ENCODE measurements around the gene ALX4. TPM values are rescaled to one million over a fixed set of nuclear protein-coding genes. Genes with fewer than 3 reads are reported as not detected.

Gene ALX4
- total and polyA plus RNA-seq, 2 donors (not counting 1 experiment from before 2014, with no cell fraction given), result not detected

DNA sequence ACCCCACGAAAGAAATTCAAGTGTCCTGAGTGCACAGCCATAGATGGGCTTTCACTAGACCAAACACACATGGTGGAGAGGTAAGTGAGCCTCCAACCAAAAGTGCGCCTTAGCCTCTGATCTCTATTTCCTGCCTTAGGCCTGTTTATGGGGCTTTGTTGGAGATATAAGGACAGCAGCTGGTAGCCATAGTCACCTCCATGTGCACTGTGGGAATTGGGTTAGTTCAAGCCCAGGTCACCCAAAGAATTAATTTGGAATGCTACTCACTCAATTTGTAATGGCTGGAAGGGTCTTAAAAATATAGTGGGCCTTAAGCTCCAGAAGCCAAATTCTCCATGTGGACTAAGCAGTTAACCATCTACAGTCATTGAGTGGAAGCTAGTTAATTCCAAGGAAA lies 73.6 kb downstream of the ALX4 start:
- Histone ChIP-seq H3K9ac (ENCODE audit: insufficient read depth, low read length) (no peak overlapping the region), H3K9me3 (ENCODE audit: control insufficient read depth, insufficient read depth, low read depth, low read length) (no peaks in the 10 kb centered on the region), H3K4me1 (ENCODE audit: control insufficient read depth, extremely low read depth, insufficient read depth, low read length) (no peaks in the 10 kb centered on the region), H3K36me3 (ENCODE audit: control insufficient read depth, insufficient read depth, low read length) (no peaks in the 10 kb centered on the region), H3K79me2 (ENCODE audit: control insufficient read depth, insufficient read depth, low read length) (no peaks in the 10 kb centered on the region), H2AFZ (ENCODE audit: low read length) (no peak overlapping the region), H3K4me3 (replicated peaks in 1 of 4; ENCODE audit: control extremely low read depth in 1 of 4, insufficient read depth in 1 of 4, low read depth in 3 of 4, low read length in 4 of 4) (no peak overlapping the region), H4K20me1 (ENCODE audit: control insufficient read depth, extremely low read depth, insufficient read depth, low read length) (no peaks in the 10 kb centered on the region), H3K27me3 (ENCODE audit: control insufficient read depth, insufficient read depth, low read length) (no peaks in the 10 kb centered on the region), H3K4me2 (ENCODE audit: extremely low read depth, insufficient read depth, low read length) (no peak overlapping the region), H3K27ac (ENCODE audit: insufficient read depth, low read length) (no peak overlapping the region)
- TF ChIP-seq EZH2 (IDR thresholded peaks at IDR 0.05; ENCODE audit: low read length, missing control alignments) (no peak), CTCF (conservative IDR thresholded peaks at IDR 0.05 in 1 of 2, IDR thresholded peaks at IDR 0.05 in 1 of 2; ENCODE audit: low read depth in 1 of 2, low read length in 2 of 2) (no peak)
- DNase-seq (ENCODE audit: low read depth in 2 of 2), result no peak

DNA sequence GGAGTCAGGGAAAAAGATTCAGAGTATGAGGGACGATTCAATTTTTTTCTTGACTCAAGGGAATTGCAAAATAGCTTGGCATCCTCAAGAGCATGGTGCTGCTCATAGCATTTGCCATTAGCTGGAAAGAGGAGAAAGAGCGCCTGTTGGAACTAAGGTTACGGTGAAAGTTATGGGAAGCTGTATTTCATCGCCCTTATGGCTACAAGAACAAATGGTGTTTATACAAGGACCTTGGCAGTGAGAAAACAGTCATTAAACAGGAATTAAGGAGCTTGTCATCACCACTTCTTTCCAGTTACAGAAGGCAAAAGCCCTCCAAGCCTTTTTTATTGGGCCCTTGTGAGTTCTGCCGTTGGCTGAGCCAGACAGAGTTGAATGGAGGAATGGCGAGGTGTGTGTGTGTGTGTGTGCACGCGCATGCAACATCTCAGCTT lies 74.2 kb downstream of the ALX4 start:
- no peaks in the 10 kb centered on the region for H3K79me2 ChIP-seq (ENCODE audit: control insufficient read depth, insufficient read depth, low read length)
- no peak overlapping the region for H3K27ac ChIP-seq (ENCODE audit: insufficient read depth, low read length)
- no peak overlapping the region for H3K9ac ChIP-seq (ENCODE audit: insufficient read depth, low read length)
- H3K36me3 ChIP-seq (ENCODE audit: control insufficient read depth, insufficient read depth, low read length), result no peaks in the 10 kb centered on the region
- no peaks in the 10 kb centered on the region for H3K27me3 ChIP-seq (ENCODE audit: control insufficient read depth, insufficient read depth, low read length)
- H2AFZ ChIP-seq (ENCODE audit: low read length), result no peak overlapping the region
- DNase-seq (ENCODE audit: low read depth in 2 of 2), result peak; percentile 29 to 36
- no peaks in the 10 kb centered on the region for H3K4me1 ChIP-seq (ENCODE audit: control insufficient read depth, extremely low read depth, insufficient read depth, low read length)
- no peaks in the 10 kb centered on the region for H4K20me1 ChIP-seq (ENCODE audit: control insufficient read depth, extremely low read depth, insufficient read depth, low read length)
- no peak overlapping the region for H3K4me2 ChIP-seq (ENCODE audit: extremely low read depth, insufficient read depth, low read length)
- TF ChIP-seq CTCF (conservative IDR thresholded peaks at IDR 0.05 in 1 of 2, IDR thresholded peaks at IDR 0.05 in 1 of 2; ENCODE audit: low read depth in 1 of 2, low read length in 2 of 2) (no peak), EZH2 (IDR thresholded peaks at IDR 0.05; ENCODE audit: low read length, missing control alignments) (no peak)
- H3K9me3 ChIP-seq (ENCODE audit: control insufficient read depth, insufficient read depth, low read depth, low read length), result no peaks in the 10 kb centered on the region
- no peak overlapping the region for H3K4me3 ChIP-seq (replicated peaks in 1 of 4; ENCODE audit: control extremely low read depth in 1 of 4, insufficient read depth in 1 of 4, low read depth in 3 of 4, low read length in 4 of 4)

- H3K4me3 ChIP-seq (replicated peaks in 1 of 4; ENCODE audit: control extremely low read depth in 1 of 4, insufficient read depth in 1 of 4, low read depth in 3 of 4, low read length in 4 of 4), result no peak overlapping the region
- no peaks in the 10 kb centered on the region for H3K36me3 ChIP-seq (ENCODE audit: control insufficient read depth, insufficient read depth, low read length)
- H3K4me1 ChIP-seq (ENCODE audit: control insufficient read depth, extremely low read depth, insufficient read depth, low read length), result peaks cover 3% of the 10 kb centered on the region
- no peaks in the 10 kb centered on the region for H3K79me2 ChIP-seq (ENCODE audit: control insufficient read depth, insufficient read depth, low read length)
- no peaks in the 10 kb centered on the region for H3K27me3 ChIP-seq (ENCODE audit: control insufficient read depth, insufficient read depth, low read length)
- no peak overlapping the region for H2AFZ ChIP-seq (ENCODE audit: low read length)
- peak in 1 of 2 donors; percentile 70 for DNase-seq (ENCODE audit: low read depth in 2 of 2)
- no peak overlapping the region for H3K27ac ChIP-seq (ENCODE audit: insufficient read depth, low read length)
- H3K4me2 ChIP-seq (ENCODE audit: extremely low read depth, insufficient read depth, low read length), result no peak overlapping the region
- no peak overlapping the region for H3K9ac ChIP-seq (ENCODE audit: insufficient read depth, low read length)
- no peaks in the 10 kb centered on the region for H3K9me3 ChIP-seq (ENCODE audit: control insufficient read depth, insufficient read depth, low read depth, low read length)
- H4K20me1 ChIP-seq (ENCODE audit: control insufficient read depth, extremely low read depth, insufficient read depth, low read length), result no peaks in the 10 kb centered on the region
- TF ChIP-seq CTCF (conservative IDR thresholded peaks at IDR 0.05 in 1 of 2, IDR thresholded peaks at IDR 0.05 in 1 of 2; ENCODE audit: low read depth in 1 of 2, low read length in 2 of 2), result no peak
- no peak for TF ChIP-seq EZH2 (IDR thresholded peaks at IDR 0.05; ENCODE audit: low read length, missing control alignments)
These were observed 80.3 kb downstream of the ALX4 start for GRCh38 chr11:44229624-44230023.
